ENCODE data around the gene MSI2.

The MSI2 gene

GRCh38 chr17:57387575-57387974, 131.3 kb downstream of the MSI2 start:
- peaks cover 72% of the 10 kb centered on the region for H3K36me3 ChIP-seq (ENCODE audit: insufficient read depth, low read length)

GRCh38 chr17:57388131-57388725, 131.9 kb downstream of the MSI2 start:
- no peak overlapping the region for H3K4me3 ChIP-seq (ENCODE audit: low read depth, low read length, poor library complexity, severe bottlenecking)
- no peaks in the 10 kb centered on the region for H4K20me1 ChIP-seq (ENCODE audit: insufficient read depth, low read length)
- peaks cover 14% of the 10 kb centered on the region; the same call in 1 of the 2 replicates for H3K9me3 ChIP-seq (ENCODE audit: low read length)
- no peak for TF ChIP-seq EZH2 (IDR thresholded peaks at IDR 0.05; ENCODE audit: borderline replicate concordance, low read length)
- TF ChIP-seq CTCF (IDR thresholded peaks at IDR 0.05; ENCODE audit: low read length), result no peak
- H3K9ac ChIP-seq (ENCODE audit: low read length), result no peak overlapping the region
- no peak overlapping the region for H3K4me2 ChIP-seq (ENCODE audit: low read length)
- H3K9me2 ChIP-seq (ENCODE audit: low read depth, low read length), result no peaks in the 10 kb centered on the region
- no peaks in the 10 kb centered on the region for H3K4me1 ChIP-seq (ENCODE audit: insufficient read depth, low read length, severe bottlenecking)
- H2AFZ ChIP-seq (ENCODE audit: low read length), result no peak overlapping the region
- H3K79me2 ChIP-seq (ENCODE audit: insufficient read depth, low read length), result peaks cover 31% of the 10 kb centered on the region
- no peak overlapping the region for H3K27ac ChIP-seq (ENCODE audit: low read depth, low read length, poor library complexity, severe bottlenecking)
- no peaks in the 10 kb centered on the region for H3F3A ChIP-seq (ENCODE audit: insufficient read depth, low read length)
- peaks cover 78% of the 10 kb centered on the region for H3K36me3 ChIP-seq (ENCODE audit: insufficient read depth, low read length)
- no peaks in the 10 kb centered on the region for H3K27me3 ChIP-seq (ENCODE audit: insufficient read depth, low read length)

More at GRCh38 chr17:57387575-57387974, 131.3 kb downstream of the MSI2 start:
- Histone ChIP-seq H3K4me3 (ENCODE audit: low read depth, low read length, poor library complexity, severe bottlenecking) (no peak overlapping the region), H3K27me3 (ENCODE audit: insufficient read depth, low read length) (no peaks in the 10 kb centered on the region), H3K9me3 (ENCODE audit: low read length) (peaks cover 7% of the 10 kb centered on the region; the same call in 1 of the 2 replicates), H2AFZ (ENCODE audit: low read length) (no peak overlapping the region), H3F3A (ENCODE audit: insufficient read depth, low read length) (no peaks in the 10 kb centered on the region), H3K9me2 (ENCODE audit: low read depth, low read length) (no peaks in the 10 kb centered on the region), H3K27ac (ENCODE audit: low read depth, low read length, poor library complexity, severe bottlenecking) (no peak overlapping the region), H3K4me2 (ENCODE audit: low read length) (no peak overlapping the region), H3K4me1 (ENCODE audit: insufficient read depth, low read length, severe bottlenecking) (no peaks in the 10 kb centered on the region), H4K20me1 (ENCODE audit: insufficient read depth, low read length) (no peaks in the 10 kb centered on the region), H3K79me2 (ENCODE audit: insufficient read depth, low read length) (peaks cover 24% of the 10 kb centered on the region), H3K9ac (ENCODE audit: low read length) (no peak overlapping the region)
- no peak for TF ChIP-seq EZH2 (IDR thresholded peaks at IDR 0.05; ENCODE audit: borderline replicate concordance, low read length)
- TF ChIP-seq CTCF (IDR thresholded peaks at IDR 0.05; ENCODE audit: low read length), result no peak

GRCh38 chr17:57389473-57389872, 133.2 kb downstream of the MSI2 start:
- Histone ChIP-seq H3K4me1 (ENCODE audit: insufficient read depth, low read length, severe bottlenecking) (no peaks in the 10 kb centered on the region), H3K9me2 (ENCODE audit: low read depth, low read length) (no peaks in the 10 kb centered on the region), H3K27ac (ENCODE audit: low read depth, low read length, poor library complexity, severe bottlenecking) (no peak overlapping the region), H3K36me3 (ENCODE audit: insufficient read depth, low read length) (peaks cover 81% of the 10 kb centered on the region), H3K4me2 (ENCODE audit: low read length) (no peak overlapping the region), H4K20me1 (ENCODE audit: insufficient read depth, low read length) (no peaks in the 10 kb centered on the region), H3K9ac (ENCODE audit: low read length) (no peak overlapping the region), H3K79me2 (ENCODE audit: insufficient read depth, low read length) (peaks cover 34% of the 10 kb centered on the region), H3F3A (ENCODE audit: insufficient read depth, low read length) (no peaks in the 10 kb centered on the region), H3K27me3 (ENCODE audit: insufficient read depth, low read length) (no peaks in the 10 kb centered on the region), H2AFZ (ENCODE audit: low read length) (no peak overlapping the region), H3K9me3 (ENCODE audit: low read length) (peaks cover 14% of the 10 kb centered on the region; the same call in 1 of the 2 replicates), H3K4me3 (ENCODE audit: low read depth, low read length, poor library complexity, severe bottlenecking) (no peak overlapping the region)
- no peak for TF ChIP-seq EZH2 (IDR thresholded peaks at IDR 0.05; ENCODE audit: borderline replicate concordance, low read length)
- TF ChIP-seq CTCF (IDR thresholded peaks at IDR 0.05; ENCODE audit: low read length), result no peak
